ENCODE measurements around the gene TET1.
"Not testable (repeated sequence)": the region's sequence is repeated elsewhere in the genome, so short reads cannot be mapped to it uniquely, and the experiment has no call there.

Gene TET1

DNA sequence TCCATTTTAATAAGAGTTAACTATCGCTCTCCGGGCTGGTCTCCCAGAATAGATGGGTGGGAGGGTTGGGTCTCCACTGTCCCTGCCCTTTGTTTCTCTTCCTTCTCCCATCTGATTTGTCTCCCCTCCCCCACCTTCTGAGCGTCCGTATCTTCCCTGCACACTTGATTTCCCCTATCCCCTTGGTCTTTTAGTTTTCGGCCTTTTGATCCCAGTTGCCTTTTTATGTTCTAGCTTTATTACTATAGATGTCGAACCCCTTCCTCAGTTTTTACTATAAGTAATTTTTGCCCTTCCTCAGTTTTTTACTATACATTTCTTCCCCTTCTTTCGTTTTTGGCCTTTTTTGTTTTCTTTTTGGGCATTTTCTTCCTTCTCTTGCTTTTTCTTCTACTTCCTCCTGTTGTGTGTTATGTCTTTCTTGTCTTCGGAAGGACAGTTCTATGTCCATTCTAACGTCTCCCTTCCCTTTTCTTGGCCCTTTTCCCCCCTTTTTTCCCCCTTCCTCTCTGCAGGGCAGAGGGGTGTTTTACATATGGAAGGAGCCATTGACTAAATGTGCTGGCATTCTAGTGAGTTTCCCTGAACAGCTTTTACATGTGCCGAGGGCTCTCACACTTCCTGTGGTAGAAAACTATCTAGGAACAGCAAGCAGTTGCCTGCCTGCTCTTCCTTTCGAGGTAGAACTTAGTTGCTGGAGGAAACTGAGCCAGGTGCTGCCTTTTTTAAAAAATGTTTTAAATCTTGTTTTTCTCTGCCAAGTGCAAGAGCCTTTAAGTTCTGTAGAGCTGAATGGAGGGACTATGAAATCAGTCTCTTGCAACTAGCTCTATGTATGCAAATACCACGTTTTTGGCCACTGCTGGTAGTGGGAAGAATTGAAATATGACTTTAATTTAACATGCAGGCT, 2.8 kb downstream of the TET1 start:
- DNase-seq (ENCODE audit: low read depth in 1 of 2, low spot score in 1 of 2): no peak

DNA sequence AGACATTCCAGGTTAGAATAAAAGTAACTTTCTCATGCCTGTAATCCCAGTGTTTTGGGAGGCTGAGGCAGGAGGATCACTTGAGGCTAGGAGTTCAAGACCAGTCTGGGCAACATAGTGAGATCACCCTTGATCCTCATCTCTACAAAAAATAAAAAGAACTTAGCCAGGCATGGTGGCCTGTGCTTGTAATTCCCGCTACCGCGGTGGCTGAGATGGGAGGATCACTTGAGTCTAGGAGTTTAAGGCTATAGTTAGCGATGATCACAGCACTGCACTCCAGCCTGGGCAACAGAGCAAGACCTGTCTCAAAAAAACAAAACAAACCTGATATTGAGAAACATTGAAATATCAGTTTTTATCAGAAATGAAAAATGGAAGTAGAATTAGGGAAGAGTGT, 4.6 kb downstream of the TET1 start:
- no peak for DNase-seq (ENCODE audit: low read depth in 1 of 2, low spot score in 1 of 2)

DNA sequence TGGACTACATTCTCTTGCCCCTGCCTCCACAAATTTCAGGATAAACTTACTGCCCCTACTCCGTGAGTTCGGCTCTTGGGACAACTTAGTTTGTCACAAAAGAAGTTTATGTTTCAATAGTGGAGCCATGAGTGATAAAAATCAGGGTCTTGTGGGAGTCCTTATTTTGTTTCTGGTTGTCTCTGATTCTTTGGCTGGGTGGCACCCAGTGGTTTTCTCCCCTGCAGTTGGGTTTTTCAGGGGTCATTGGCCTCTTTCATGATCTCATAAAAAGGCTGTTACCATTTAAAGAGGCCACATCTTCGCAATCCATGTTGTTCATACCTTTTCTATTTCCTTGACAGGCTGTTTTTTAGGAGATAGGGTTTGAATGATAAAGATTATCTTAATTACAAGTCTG, 5.5 kb downstream of the TET1 start:
- no peak for DNase-seq (ENCODE audit: low read depth in 1 of 2, low spot score in 1 of 2)

DNA sequence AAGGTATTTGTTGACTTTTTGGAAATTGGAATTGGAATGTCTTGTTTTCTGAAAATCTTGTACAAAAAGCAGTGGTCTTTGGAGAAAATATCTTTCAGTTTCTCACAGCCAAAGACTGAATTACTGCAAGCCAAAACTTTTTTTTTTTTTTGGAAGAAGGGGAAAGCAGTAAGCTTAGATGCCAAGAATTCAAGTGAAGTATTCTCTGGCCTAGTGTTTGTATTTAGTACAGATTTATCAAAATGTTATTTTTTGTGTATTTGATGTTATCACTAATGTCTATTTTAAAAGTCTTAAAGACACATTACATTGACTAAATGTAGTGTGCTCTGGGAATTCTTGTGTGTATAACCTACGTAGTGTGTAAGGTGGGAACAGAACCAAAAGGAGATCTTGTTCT, 6.2 kb downstream of the TET1 start:
- no peak for DNase-seq (ENCODE audit: low read depth in 1 of 2, low spot score in 1 of 2)

DNA sequence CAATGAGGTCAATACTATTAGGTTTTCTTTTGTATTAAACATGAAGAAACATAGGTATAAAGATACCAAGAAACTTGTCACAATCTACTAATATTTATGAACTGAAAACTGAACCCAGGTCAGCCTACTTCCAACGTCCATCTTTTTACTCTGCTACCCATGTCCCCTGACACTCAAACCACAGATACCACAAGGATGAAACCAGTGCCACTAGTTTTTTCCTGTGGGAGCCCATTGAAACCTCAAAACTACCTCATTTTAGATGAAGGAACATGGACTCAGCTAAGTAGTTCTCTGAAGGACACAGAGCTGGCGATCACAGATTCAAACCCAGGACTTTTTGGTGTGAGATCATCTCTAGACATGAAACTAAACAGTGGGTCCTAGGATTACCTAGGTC, 6.8 kb downstream of the TET1 start:
- no peak for DNase-seq (ENCODE audit: low read depth in 1 of 2, low spot score in 1 of 2)

DNA sequence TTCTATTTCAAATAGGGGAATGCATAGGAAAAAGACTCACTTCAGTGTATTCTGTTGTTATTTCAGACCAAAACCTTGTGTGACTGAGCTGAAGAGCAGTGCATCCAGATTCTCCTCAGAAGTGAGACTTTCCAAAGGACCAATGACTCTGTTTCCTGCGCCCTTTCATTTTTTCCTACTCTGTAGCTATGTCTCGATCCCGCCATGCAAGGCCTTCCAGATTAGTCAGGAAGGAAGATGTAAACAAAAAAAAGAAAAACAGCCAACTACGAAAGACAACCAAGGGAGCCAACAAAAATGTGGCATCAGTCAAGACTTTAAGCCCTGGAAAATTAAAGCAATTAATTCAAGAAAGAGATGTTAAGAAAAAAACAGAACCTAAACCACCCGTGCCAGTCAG, 12.0 kb downstream of the TET1 start:
- no peak for DNase-seq (ENCODE audit: low read depth in 1 of 2, low spot score in 1 of 2)

DNA sequence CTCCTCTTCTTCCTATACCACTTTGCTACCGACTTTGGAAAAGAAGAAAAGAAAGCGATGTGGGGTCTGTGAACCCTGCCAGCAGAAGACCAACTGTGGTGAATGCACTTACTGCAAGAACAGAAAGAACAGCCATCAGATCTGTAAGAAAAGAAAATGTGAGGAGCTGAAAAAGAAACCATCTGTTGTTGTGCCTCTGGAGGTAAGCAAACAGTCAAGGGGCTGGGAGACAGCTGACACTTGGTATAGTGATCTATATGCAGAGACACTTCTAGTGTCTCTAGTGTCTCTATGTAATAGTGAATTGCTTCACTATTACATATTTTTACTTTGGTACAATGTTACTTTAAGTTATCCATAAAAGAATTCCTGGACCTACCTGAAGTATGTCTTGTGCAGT, 13.9 kb downstream of the TET1 start:
- DNase-seq (ENCODE audit: low read depth in 1 of 2, low spot score in 1 of 2): no peak

DNA sequence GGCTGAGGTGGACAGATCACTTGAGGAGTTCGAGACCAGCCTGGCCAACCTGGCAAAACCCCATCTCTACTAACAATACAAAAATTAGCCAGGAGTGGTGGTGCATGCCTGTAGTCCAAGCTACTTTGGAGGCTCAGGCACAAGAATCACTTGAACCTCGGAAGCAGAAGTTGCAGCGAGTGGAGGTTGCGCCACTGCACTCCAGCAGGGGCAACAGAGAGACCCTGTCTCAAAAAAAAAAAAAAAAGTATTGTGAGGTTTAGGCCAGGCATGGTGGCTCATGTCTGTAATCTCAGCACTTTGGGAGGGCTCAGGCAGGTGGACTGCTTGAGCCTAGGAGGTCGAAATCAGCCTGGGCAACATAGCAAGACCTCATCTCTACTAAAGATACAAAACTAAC, 16.0 kb downstream of the TET1 start:
- DNase-seq (ENCODE audit: low read depth in 1 of 2, low spot score in 1 of 2): no peak

DNA sequence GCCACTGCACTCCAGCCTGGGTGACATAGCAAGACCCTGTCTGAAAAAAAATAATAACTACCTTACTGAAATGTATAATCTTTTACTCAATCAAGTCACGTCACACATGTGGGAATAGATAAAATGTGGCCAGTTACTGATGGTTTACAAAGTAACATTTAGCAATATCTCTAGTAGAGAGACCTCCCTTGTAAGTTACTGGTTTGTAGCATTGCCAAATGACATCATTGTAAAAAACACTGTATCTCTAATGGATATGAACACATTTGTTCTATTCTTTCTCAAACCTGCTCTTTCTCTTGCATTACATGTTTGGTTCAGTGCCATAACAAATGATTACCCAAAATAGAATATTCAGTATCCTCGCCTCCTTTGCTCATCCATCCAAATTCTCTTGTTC, 18.8 kb downstream of the TET1 start:
- no peak for DNase-seq (ENCODE audit: low read depth in 1 of 2, low spot score in 1 of 2)

DNA sequence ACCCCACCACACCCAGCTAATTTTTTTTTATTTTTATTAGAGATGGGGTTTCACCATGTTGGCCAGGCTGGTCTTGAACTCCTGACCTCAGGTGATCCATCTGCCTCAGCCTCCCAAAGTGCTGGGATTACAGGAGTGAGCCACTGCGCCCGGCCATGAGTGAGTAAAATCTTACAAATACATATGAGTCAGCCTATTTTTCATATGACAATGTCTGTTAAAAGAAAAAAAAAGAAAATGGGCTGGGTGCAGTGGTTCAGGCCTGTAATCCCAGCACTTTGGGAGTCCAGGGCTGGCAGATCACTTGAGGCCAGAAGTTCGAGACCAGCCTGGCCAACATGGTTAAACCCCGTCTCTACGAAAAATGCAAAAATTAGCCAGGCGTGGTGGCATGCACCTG, 24.1 kb downstream of the TET1 start:
- DNase-seq (ENCODE audit: low read depth in 1 of 2, low spot score in 1 of 2): not testable (repeated sequence)

DNA sequence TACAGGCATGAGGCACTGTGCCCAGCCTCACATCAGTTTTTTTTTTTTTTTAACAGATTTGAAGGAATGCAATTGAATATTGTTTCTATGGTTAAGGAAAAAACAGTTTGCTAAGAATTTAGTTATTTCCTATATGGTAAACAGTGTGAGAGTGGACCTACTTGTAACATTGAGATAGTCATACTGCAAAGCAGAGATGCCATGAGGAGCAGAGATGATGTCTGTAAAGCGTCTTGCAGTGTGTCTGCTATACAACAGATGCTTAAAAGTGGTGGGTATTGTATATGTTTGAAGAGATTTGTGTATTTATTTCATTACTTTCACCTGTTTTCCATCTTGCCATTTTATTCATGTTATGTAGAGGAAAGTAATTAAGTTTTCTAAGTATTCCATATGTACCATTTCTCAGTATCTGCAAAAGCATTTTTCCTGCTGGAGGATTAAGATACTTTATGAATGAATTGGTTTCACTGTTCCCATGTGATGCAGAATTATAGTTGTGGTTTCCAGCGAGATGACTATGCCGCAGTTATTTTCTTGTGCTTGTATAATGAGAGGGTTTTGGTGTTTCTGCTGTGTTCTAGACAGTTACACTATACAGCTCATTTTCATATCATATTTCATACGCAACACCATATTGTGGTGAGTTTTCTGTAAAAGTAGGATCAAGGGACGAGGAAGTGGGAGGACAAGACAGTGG, 26.6 kb downstream of the TET1 start:
- DNase-seq (ENCODE audit: low read depth in 1 of 2, low spot score in 1 of 2): no peak

DNA sequence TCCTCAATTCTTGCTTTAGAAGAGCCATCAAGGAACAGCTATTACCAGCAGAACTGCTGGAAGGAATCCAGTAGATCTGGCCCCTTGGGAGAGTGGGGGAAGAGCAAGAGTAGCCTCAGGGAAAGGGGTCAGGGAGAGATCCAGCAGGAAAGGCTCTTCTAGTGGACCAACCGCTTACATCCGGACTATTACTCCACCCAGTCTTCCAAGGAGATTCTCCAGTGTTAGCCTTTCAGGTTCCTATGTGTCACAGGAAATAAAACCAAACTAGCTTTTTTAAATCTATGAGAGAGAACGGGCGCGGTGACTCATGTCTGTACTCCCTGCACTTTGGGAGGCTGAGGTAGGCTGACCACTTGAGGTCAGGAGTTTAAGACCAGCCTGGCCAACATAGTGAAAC, 34.3 kb downstream of the TET1 start:
- DNase-seq (ENCODE audit: low read depth in 1 of 2, low spot score in 1 of 2): no peak

DNA sequence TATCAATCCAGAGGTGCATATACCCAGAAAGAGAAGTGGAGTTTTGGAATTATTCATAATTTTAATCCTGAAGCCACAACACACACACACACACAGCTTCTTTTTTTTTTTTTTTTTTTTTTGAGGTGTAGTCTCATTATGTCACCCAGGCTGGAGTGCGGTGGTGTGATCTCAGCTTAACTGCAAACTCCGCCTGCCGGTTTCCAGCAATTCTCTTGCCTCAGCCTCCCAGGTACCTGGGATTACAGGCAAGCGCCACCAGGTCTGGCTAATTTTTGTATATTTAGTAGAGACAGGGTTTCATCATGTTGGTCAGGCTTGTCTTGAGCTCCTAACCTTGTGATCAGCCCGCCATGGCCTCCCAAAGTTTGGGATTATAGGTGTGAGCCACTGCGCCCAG, 35.4 kb downstream of the TET1 start:
- no peak for DNase-seq (ENCODE audit: low read depth in 1 of 2, low spot score in 1 of 2)

DNA sequence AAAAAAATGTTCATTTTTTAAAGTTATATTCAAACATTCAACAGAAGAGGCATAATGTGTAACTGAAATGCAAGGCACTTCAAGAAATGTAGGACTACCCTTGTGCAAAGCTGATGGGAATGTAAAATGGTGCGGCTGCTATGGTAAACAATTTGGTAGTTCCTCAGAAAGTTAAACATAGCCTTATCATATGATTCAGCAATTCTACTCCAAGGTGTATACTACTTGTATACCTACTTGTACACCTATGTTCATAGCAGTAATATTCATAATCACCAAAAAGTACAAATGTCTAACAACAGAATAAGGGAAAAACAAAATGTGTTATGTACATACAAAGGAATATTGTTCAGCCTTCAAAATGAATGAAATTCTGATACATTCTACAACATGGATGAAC, 37.3 kb downstream of the TET1 start:
- DNase-seq (ENCODE audit: low read depth in 1 of 2, low spot score in 1 of 2): no peak

DNA sequence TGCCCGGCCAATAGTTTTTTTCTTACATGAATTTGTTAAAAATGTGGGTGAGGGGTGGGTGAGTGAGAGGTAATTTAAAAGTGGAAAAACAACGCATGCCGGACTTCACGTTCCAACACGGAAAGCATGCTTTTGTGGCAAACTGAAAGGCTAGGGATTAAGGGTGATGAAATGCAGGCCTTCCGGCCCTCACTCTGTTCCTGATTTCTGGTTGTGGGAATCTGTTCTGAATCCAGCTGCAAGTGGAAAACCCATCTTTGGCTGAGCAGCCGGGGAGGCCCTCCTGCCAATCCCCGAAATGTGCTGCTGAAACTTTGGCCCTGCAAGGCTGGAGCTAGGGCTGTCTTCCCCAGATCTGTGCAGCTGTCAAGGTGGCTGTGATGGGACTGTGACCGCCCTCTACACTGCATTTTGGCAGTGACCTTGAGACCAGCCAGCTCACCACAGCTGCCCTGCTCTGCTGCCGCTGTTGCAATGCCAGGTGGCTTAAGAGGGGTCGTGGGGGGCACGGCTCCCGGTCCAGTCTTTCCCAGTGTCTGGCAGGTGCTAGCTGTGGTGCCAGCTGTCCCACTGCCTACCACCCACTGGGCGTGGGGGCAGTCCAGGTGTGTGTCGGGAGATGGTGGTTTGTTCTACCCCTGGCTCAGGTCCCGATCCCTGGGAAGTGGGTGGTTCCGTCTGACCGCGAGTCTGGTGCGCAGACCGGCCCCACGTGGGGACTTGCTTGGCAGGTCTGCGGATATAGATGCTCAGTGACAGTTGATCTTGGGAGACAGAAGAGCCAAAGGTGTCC, 39.0 kb downstream of the TET1 start:
- no peak for DNase-seq (ENCODE audit: low read depth in 1 of 2, low spot score in 1 of 2)

DNA sequence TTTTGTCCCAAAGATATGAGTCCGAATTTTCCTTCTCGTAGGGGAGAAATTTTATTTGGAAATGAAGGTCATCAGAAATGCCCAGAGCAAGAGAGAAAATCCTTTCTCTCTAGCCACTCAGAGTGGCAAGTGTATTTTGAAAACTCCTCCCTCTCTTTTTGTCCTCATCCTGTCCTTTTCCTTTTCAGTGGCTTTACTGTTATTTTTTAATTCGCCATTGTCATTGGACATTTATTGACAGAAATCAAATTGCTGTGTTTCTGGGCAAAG, 39.6 kb downstream of the TET1 start:
- no peak for DNase-seq (ENCODE audit: low read depth in 1 of 2, low spot score in 1 of 2)

DNA sequence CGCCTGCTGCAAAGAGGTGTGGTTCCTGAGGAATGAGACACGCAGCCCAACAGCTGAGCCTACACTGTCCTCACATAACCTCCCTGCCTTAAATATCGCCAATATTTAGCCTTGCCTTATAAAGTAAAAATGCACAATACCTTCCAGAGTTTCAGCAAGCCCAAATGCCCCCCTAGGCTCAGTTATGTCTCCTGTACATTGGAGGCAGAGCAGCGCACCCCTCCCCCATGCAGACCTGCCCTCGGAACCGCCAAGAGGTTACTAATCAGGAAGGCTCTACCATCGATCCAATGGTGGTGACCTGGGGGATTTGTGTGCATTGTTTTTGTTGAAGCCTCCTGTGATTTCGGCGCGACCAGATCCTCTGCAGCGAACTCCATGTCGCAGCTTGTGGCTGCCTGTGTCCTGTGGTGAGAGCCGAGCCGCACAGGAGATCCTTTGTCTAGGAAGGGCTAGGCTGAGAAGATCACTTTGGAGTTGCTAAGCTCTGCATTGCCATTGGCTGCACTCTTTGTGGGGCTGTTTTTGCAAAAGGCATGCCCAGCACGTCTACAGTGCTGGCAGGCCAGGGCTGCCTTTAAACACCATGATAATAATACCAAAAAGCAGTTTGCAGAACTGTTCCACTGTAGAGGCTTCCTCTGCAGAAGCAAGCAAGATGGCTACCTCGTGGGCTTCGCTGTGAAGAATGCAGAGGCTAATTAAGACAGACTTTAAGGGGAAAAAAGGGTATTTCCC, 40.1 kb downstream of the TET1 start:
- peak; percentile 8 to 33 for DNase-seq (ENCODE audit: low read depth in 1 of 2, low spot score in 1 of 2)

DNA sequence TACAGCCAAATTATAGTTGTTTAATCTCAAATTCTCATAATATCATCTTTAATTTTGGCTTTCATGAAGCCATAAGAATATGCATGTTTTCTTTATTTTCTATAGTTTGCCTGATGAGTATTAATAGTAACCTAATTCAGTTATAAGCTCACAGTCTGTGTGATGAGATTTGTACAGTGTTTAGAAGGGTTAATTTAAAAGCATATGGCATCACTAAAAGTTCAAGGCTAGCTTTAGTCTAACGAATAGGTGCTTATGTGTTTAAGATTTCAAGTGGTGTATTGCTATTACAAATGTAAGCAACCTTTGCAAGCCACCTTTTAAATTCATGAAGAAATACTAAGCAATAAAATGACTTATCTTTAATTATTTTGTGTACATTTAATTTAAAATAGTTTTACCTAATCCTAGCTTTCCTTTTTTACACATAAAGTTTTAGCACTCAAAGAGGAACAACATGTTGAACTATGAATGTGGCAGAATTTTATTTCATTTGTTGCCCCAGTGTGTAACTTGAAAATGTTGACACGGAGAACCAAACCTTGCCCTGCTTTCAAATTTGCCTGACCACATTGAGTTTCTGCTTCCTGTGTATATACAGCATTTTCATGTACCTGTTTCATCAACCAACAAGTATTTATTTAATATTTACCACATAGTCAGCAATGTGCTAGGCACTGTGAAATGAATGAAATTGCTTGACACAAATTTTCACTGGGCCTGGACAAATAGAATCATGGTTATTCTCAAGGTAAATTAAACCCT, 41.5 kb downstream of the TET1 start:
- no peak for DNase-seq (ENCODE audit: low read depth in 1 of 2, low spot score in 1 of 2)

DNA sequence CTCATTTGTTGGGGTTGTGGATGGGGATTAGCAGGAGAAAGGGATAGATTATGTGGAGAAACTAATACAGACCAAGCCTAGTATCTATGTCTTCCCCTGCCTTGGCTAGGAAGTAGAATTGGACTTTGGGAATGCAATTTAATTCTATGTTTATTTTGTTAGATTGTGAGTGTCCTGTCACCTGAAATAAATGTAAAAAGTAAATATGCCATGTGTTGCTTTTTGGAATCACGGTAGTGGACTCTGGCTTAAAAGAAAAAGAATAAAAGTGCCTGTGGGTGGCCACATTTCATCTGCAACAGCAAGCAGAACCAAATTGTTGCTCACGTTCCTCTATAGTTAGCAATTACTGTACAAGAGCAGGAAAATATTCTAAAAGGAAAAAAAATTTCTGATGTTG, 42.3 kb downstream of the TET1 start:
- no peak for DNase-seq (ENCODE audit: low read depth in 1 of 2, low spot score in 1 of 2)

DNA sequence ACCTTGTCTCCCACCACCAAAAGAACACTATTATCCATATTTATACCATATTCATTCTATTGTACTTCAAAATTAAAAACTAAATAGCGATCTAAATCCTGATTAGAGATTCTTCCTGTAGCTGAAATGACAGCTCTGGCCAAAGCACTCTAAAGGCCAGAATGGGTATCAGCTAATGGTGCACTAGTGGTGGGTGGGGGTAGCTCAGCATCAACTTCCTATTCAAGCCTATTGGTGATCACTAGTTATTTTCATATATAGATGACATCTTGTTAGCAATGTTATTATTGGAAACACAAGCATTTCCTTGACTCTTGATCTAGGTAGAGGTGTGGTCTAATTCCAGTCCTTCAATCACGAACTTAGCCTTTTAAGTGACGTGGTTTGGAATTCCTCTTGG, 43.6 kb downstream of the TET1 start:
- DNase-seq (ENCODE audit: low read depth in 1 of 2, low spot score in 1 of 2): no peak

DNA sequence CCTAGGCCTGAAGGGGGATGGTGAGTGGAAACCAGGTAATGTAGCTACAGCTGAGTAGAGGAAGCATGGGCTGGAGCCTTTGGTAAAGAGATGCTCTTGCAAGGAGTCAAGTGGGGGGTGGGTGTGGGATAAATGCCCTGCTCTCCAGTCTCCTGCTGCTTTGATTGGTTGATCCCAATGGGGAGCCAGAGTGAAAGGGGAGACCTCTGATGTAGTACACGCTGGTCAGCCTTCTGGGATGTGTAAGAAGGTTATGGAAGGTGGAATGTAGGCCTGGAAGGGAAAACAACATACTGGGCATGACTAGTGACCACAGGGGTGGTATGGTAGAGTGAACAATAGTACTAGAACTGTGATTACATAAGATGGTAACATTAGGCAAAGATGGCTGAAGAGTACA, 44.3 kb downstream of the TET1 start:
- DNase-seq (ENCODE audit: low read depth in 1 of 2, low spot score in 1 of 2): no peak
